Suprapubic skin (tissue), 4 donors: ENCODE measurements around the gene TIMM13. TPM values are rescaled to one million over a fixed set of nuclear protein-coding genes. Genes with fewer than 3 reads are reported as not detected.
A peak's percentile ranks its signal among the peaks of the same experiment; 100 is the strongest.

Experiments
- DNase-seq, 2 donors: peaks; one replicate each; pipeline ENCODE4 v3.0.0-alpha.2; 2019; ENCODE audit warnings: low spot score in 2 of 2
- H3K27ac ChIP-seq: fragments of 200-600 bp; sonication (generic); one replicate; pipeline ENCODE4 v1.5.1; 2019
- H3K27me3 ChIP-seq: fragments of 200-600 bp; sonication (generic); one replicate; pipeline ENCODE4 v1.5.1; 2019
- H3K36me3 ChIP-seq: fragments of 200-600 bp; sonication (generic); one replicate; pipeline ENCODE4 v1.5.1; 2019
- H3K4me1 ChIP-seq: fragments of 200-600 bp; sonication (generic); one replicate; pipeline ENCODE4 v1.5.1; 2019
- H3K4me3 ChIP-seq: fragments of 200-600 bp; sonication (generic); one replicate; pipeline ENCODE4 v1.5.1; 2019; ENCODE audit warnings: mild to moderate bottlenecking
- H3K9me3 ChIP-seq: fragments of 200-600 bp; sonication (generic); one replicate; pipeline ENCODE4 v1.5.1; 2019
- CTCF ChIP-seq, 2 donors: fragments of 200-600 bp in 1 of 2; fragments of 450-650 bp in 1 of 2; sonication (generic) in 1 of 2; IDR thresholded peaks; one replicate each; pipeline ENCODE4 v1.5.1; 2016 to 2019; ENCODE audit warnings: antibody characterized with exemption in 2 of 2, mild to moderate bottlenecking in 1 of 2, moderate library complexity in 1 of 2
- EP300 ChIP-seq: sonication (generic); formaldehyde crosslinking; IDR thresholded peaks from one replicate; pipeline ENCODE4 v1.6.1; 2017; ENCODE audit warnings: antibody characterized with exemption
- POLR2A ChIP-seq, 2 donors: fragments of 450-650 bp; IDR thresholded peaks; one replicate each; pipeline ENCODE4 v1.6.1; 2017; ENCODE audit warnings: antibody characterized with exemption in 2 of 2, mild to moderate bottlenecking in 2 of 2, moderate library complexity in 2 of 2
- POLR2AphosphoS5 ChIP-seq, 3 donors: sonication (generic); formaldehyde crosslinking; IDR thresholded peaks; one replicate each; pipeline ENCODE4 v1.6.1; 2017; ENCODE audit warnings: antibody characterized with exemption in 3 of 3
- WGBS: methylation state at CpG from one replicate; pipeline ENCODE4 v1.1.5; 2018; 5-methylcytosine and 5-hydroxymethylcytosine counted together
- total RNA-seq, 4 donors: library from RNA; depleted of rRNA; stranded (reverse); fragments of >200 nt; gene quantifications; one replicate each; pipeline ENCODE4 v1.1.0, GENCODE V29; 2016

TIMM13 gene
- total RNA-seq, 4 donors from 2014 or later = 22.1 to 48.6 (median 46.6) TPM

GRCh38 chr19:2426611-2427428, 566 bp downstream of the TIMM13 start:
- 2% methylated on average over 39 of the region's 66 CpGs for WGBS
- Histone ChIP-seq H3K4me3 (peak overlapping the region; percentile 86), H3K27ac (peak overlapping the region; percentile 98), H3K9me3 (no peaks in the 10 kb centered on the region), H3K27me3 (no peaks in the 10 kb centered on the region), H3K4me1 (peaks cover 41% of the 10 kb centered on the region), H3K36me3 (peaks cover 22% of the 10 kb centered on the region)
- no peak for TF ChIP-seq POLR2A (IDR thresholded peaks at IDR 0.05)
- TF ChIP-seq CTCF (IDR thresholded peaks at IDR 0.05) = no peak
- no peak for TF ChIP-seq POLR2AphosphoS5 (IDR thresholded peaks at IDR 0.05)
- TF ChIP-seq EP300 = no peak
- peak in 1 of 2 donors; percentile 76 for DNase-seq

GRCh38 chr19:2425622-2426581, 1.5 kb downstream of the TIMM13 start:
- H3K27ac ChIP-seq = no peak overlapping the region
- TF ChIP-seq POLR2AphosphoS5 (IDR thresholded peaks at IDR 0.05) (no peak), EP300 (no peak), CTCF (IDR thresholded peaks at IDR 0.05) (no peak), POLR2A (IDR thresholded peaks at IDR 0.05) (no peak)
- no peaks in the 10 kb centered on the region for H3K9me3 ChIP-seq
- H3K4me3 ChIP-seq = peak overlapping the region; percentile 86
- WGBS = 56% methylated on average over 14 of the region's 29 CpGs
- peaks cover 13% of the 10 kb centered on the region for H3K36me3 ChIP-seq
- DNase-seq = peak in 1 of 2 donors; percentile 65
- H3K27me3 ChIP-seq = no peaks in the 10 kb centered on the region
- peaks cover 41% of the 10 kb centered on the region for H3K4me1 ChIP-seq

- H3K9me3 ChIP-seq = no peaks in the 10 kb centered on the region
- no peaks in the 10 kb centered on the region for H3K27me3 ChIP-seq
- 60% methylated on average over 36 of the region's 101 CpGs for WGBS
- H3K4me1 ChIP-seq = peaks cover 41% of the 10 kb centered on the region
- peak in 1 of 2 donors; percentile 48 for TF ChIP-seq CTCF (IDR thresholded peaks at IDR 0.05)
- TF ChIP-seq POLR2A (IDR thresholded peaks at IDR 0.05) = no peak
- TF ChIP-seq POLR2AphosphoS5 (IDR thresholded peaks at IDR 0.05) = no peak
- no peak for TF ChIP-seq EP300
- peak in 1 of 2 donors; percentile 68 for DNase-seq
- H3K36me3 ChIP-seq = peaks cover 8% of the 10 kb centered on the region
- peak overlapping the region; percentile 31 for H3K4me3 ChIP-seq
- no peak overlapping the region for H3K27ac ChIP-seq
Observed at GRCh38 chr19:2424686-2425621, 2.4 kb downstream of the TIMM13 start.

GRCh38 chr19:2423915-2424685, 3.3 kb downstream of the TIMM13 start:
- Histone ChIP-seq H3K27me3 (no peaks in the 10 kb centered on the region), H3K4me3 (no peak overlapping the region), H3K4me1 (peaks cover 41% of the 10 kb centered on the region), H3K9me3 (no peaks in the 10 kb centered on the region), H3K27ac (no peak overlapping the region), H3K36me3 (peaks cover 8% of the 10 kb centered on the region)
- 88% methylated on average over 20 of the region's 46 CpGs for WGBS
- DNase-seq = peak in 1 of 2 donors; percentile 61
- TF ChIP-seq POLR2A (IDR thresholded peaks at IDR 0.05) (no peak), POLR2AphosphoS5 (IDR thresholded peaks at IDR 0.05) (no peak), CTCF (IDR thresholded peaks at IDR 0.05) (no peak), EP300 (no peak)
